Fibroblast of peridontal ligament (primary cell): Measurements from ENCODE around the gene CRK.
"Not testable (repeated sequence)": the region's sequence is repeated elsewhere in the genome, so short reads cannot be mapped to it uniquely, and the experiment has no call there.

Source experiments
- DNase-seq: peaks from one replicate; pipeline ENCODE4 v3.0.0-alpha.2; 2010; ENCODE audit errors: extremely low read depth

Gene CRK

DNA sequence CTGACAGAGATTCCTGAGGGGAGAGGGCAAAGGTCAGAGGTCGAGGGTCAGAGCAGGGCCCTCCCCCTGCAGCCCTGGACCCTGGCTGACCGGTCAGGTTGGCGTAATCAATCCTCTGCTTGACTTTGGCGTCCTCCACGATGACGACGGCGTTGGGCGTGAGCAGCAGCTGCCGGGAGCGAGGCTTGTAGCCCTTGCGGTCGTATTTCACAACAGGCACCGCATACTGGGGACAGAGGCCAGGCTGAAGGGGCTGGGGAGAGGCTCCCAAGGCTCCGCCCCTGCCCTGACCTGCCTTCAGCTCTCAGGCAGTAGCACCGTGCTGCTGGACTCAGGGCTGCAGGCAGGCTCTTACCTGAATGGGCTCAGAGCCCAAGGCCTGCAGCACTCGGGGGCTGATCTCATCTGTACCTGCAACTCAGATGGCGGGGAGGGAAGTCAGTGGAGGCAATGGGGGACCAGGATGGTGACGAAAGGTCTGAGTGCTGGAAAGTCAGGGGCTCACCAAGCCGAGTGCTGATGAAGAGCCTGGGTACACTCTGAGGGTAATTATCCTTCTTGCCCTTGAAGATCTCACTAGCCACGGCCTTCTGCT, 12.0 kb upstream of the CRK start:
- no peak for DNase-seq

- no peak for DNase-seq
Measured at GRCh38 chr17:1467258-1467657, 11.2 kb upstream of the CRK start.

DNA sequence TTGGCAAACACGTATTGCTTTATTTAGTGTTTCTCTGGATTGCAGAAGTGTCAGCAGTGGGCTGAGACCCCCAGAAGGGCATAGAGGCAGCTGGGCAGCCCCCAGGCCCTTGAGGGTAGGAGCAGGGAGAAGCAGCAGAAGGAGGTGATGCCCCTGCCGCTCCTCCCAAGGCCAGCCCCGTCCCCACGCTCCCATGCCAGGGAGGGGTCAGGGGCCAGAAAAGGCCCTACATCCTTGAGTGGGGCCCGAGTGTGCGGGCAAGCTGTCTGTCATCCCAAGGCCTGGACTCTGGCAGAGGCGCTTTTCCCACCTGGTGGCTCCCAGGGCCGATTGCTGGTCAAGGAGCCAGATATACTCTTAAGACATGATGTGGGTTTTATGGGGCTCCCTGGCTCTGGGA, 8.2 kb upstream of the CRK start:
- no peak for DNase-seq

- DNase-seq: no peak
Measured at GRCh38 chr17:1462164-1463112, 6.4 kb upstream of the CRK start.

GRCh38 chr17:1461198-1461944, 5.3 kb upstream of the CRK start:
- no peak for DNase-seq

GRCh38 chr17:1460233-1460632, 4.2 kb upstream of the CRK start:
- no peak for DNase-seq

DNA sequence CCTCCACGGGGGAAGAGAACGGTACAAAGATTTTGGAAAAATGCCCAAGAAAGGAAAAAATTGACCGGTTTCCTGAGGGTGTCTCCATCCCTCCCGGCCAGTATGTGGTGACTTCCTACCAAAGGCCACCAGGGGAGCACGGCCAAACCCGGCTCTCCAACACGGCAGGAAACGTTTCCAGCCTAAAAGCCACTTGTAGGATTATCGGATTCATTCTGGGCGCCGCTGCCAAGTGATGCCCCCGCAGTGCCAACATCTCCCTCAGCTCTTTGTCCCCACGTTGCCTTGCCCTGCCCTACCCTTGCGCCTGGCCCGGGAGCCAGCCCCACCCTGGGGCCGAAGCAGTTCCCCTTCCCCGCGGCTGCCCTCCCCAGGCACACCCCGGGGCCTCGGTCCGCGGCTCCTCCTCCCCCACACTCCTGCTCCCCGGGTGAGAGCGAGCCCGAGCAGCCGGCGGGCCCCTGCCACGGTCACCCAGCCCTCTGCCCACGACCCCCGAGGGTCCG, 688 bp downstream of the CRK start:
- DNase-seq: peak; percentile 68

GRCh38 chr17:1454541-1454940, 1.5 kb downstream of the CRK start:
- DNase-seq: peak; percentile 18

DNA sequence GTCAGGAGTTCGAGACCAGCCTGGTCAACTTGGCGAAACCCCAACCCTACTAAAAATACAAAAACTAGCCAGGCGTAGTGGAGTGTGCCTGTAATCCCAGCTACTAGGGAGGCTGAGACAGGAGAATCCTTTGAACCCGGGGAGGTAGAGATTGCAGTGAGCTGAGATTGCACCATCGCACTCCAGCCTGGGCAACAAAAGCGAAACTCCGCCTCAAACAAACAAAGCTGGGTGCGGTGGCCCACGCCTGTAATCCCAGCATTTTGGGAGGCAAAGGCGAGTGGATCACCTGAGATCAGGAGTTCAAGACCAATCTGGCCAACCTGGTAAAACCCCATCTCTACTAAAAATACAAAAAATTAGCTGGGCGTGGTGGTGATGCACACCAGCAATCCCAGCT, 2.3 kb downstream of the CRK start:
- DNase-seq: not testable (repeated sequence)

- no peak for DNase-seq
Measured at GRCh38 chr17:1452836-1453235, 3.2 kb downstream of the CRK start.

DNA sequence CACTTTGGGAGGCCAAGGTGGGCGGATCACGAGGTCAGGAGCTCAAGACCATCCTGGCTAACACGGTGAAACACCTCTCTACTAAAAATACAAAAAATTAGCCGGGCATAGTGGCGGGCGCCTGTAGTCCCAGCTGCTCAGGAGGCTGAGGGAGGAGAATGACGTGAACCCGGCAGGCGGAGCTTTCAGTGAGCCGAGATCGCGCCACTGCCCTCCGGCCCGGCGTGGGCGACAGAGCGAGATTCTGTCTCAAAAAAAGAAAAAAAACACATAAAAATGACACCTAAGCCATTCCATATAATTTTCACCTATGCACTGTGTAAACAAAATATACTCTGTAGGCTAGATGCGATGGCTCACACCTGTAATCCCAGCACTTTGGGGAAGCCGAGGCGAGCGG, 5.8 kb downstream of the CRK start:
- DNase-seq: not testable (repeated sequence)

DNA sequence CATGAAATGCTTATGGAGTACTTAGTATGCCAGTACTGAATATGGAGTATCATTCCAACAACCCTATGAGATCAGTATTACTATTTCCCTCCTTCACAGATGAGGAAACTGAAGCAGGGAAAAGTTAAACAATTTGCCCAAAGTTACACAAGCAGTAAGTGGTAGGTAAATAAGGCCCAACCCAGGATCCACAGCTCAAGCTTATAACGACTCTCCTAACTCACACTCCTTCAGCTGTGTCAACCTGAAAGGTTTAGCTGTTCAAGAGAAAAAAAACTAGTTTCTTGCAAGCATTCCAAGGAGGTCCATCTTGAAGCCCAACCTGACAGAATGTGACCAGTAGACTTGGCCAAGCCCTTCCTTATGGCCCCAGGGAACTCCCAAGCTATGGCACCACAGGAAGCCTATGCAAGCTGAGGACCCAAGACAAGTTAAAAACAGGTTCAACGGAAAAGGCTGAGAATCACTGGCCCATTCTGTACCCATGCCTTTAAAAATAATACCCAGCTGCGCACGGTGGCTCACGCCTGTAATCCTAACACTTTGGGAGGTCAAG, 6.5 kb downstream of the CRK start:
- no peak for DNase-seq

GRCh38 chr17:1447052-1447451, 9.0 kb downstream of the CRK start:
- DNase-seq: no peak

- DNase-seq: no peak
Measured at GRCh38 chr17:1446201-1446600, 9.8 kb downstream of the CRK start.

- DNase-seq: not testable (repeated sequence)
Measured at GRCh38 chr17:1445695-1446094, 10.3 kb downstream of the CRK start.

GRCh38 chr17:1442721-1443120, 13.3 kb downstream of the CRK start:
- DNase-seq: not testable (repeated sequence)

GRCh38 chr17:1442187-1442586, 13.8 kb downstream of the CRK start:
- DNase-seq: no peak

DNA sequence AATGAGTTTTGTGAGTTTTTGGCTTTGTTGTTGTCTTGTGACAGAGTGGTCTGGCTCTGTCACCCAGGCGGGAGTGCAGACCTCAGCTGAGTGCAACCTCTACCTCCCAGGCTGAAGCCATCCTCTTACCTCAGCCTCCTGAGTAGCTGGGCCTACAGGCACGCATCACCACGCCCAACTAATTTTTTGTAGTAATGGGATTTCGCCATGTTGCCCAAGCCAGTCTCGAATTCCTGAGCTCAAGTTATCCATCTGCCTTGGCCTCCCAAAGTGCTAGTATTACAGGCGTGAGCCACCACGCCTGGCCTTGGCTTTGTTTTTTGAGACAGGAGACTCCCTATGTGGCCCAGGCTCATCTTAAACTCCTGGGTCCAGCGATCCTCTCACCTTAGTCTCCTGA, 15.1 kb downstream of the CRK start:
- no peak for DNase-seq

DNA sequence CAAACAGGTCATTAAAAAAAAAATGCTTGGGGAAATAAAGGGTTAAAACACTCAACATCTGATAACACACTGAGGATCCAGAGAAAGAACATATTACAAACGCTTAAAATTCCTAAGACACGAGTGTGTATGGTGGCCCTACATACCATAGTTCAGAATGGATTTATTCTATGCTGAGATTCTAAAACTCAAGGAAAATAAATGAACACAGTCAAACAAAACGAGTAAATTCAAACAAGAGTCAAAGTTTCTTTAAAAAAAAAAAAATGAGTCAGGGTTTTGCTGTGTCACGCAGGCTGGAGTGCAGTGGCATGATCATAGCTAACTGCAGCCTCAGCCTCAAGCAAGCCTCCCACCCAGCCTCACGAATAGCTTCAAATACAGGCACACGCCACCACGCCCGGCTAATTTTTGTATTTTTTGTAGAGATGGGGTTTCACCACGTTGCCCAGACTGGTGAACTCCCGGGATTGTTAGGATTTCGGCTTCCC, 17.4 kb downstream of the CRK start:
- DNase-seq: peak; percentile 63

DNA sequence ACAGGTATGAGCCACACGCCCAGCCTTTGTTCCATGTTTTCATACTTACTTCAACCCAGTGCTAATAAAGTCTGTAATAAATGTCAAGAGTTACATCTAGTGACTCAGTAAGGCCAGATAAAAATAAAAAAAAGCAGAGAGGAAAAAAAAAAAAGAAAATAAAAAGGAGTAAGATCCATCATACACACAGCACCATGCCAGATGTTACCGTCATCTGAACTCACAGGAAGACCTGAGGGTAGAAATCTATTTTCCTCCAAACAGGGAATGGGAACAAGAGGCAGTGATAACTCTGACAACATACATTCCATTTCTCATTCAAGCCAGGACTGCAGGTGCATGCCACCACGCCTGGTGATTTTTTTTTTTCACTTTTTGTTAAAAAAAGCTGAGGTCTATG, 20.7 kb downstream of the CRK start:
- DNase-seq: no peak

DNA sequence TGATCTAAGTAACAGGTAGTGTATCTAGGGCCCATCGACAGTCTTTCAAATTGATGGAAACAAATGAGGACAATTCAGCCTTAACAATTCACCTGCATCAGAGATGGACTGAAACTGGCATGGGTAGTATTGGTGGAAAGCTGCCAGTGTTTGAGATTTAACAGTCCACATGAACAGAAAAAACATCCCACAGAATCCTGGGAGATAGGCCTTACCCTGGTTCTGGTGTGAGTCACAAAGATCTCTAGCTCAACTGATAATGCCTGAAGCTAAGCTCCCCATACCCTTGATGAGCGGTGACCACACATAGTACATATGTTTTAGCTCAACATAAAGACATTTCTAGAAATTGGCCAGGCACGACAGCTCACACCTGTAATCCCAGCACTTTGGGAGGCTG, 21.9 kb downstream of the CRK start:
- no peak for DNase-seq

GRCh38 chr17:1431631-1432104, 24.4 kb downstream of the CRK start:
- DNase-seq: no peak
